ENCODE measurements around the gene TENM4.
"Not testable (repeated sequence)": the region's sequence is repeated elsewhere in the genome, so short reads cannot be mapped to it uniquely, and the experiment has no call there.

Gene TENM4

GRCh38 chr11:79237703-79238102 lies 203.1 kb downstream of the TENM4 start:
- no peak for DNase-seq

- no peak for DNase-seq
Observed at GRCh38 chr11:79237091-79237490, 203.7 kb downstream of the TENM4 start.

GRCh38 chr11:79236541-79236971 lies 204.3 kb downstream of the TENM4 start:
- no peak for DNase-seq

- DNase-seq, result no peak
Observed at GRCh38 chr11:79235696-79236095, 205.1 kb downstream of the TENM4 start.

- DNase-seq, result no peak
Observed at GRCh38 chr11:79232346-79232745, 208.5 kb downstream of the TENM4 start.

- no peak for DNase-seq
Observed at GRCh38 chr11:79229047-79229446, 211.8 kb downstream of the TENM4 start.

GRCh38 chr11:79227767-79228755 lies 212.8 kb downstream of the TENM4 start:
- no peak for DNase-seq

- no peak for DNase-seq
Observed at GRCh38 chr11:79227308-79227707, 213.5 kb downstream of the TENM4 start.

- no peak for DNase-seq
Observed at GRCh38 chr11:79226126-79226525, 214.7 kb downstream of the TENM4 start.

GRCh38 chr11:79222163-79222562 lies 218.7 kb downstream of the TENM4 start:
- DNase-seq, result not testable (repeated sequence)

GRCh38 chr11:79221444-79222130 lies 219.2 kb downstream of the TENM4 start:
- no peak for DNase-seq

GRCh38 chr11:79220171-79220570 lies 220.7 kb downstream of the TENM4 start:
- DNase-seq, result no peak

GRCh38 chr11:79219186-79220045 lies 221.4 kb downstream of the TENM4 start:
- DNase-seq, result no peak

- DNase-seq, result no peak
Observed at GRCh38 chr11:79212741-79213190, 228.1 kb downstream of the TENM4 start.

- no peak for DNase-seq
Observed at GRCh38 chr11:79209540-79210266, 231.1 kb downstream of the TENM4 start.

- no peak for DNase-seq
Observed at GRCh38 chr11:79208126-79208525, 232.7 kb downstream of the TENM4 start.

GRCh38 chr11:79206951-79207350 lies 233.9 kb downstream of the TENM4 start:
- DNase-seq, result no peak

GRCh38 chr11:79205786-79206185 lies 235.0 kb downstream of the TENM4 start:
- no peak for DNase-seq

- DNase-seq, result no peak
Observed at GRCh38 chr11:79201677-79202347, 239.0 kb downstream of the TENM4 start.

- no peak for DNase-seq
Observed at GRCh38 chr11:79200398-79201070, 240.3 kb downstream of the TENM4 start.

All from NCI-H187 (cell line).